Femur (tissue), 1 donor: Measurements from ENCODE around the gene CRYZL1.

ENCODE experiments used
- DNase-seq: peaks from one replicate; pipeline ENCODE4 v3.0.0-alpha.2; 2017

Gene CRYZL1

DNA sequence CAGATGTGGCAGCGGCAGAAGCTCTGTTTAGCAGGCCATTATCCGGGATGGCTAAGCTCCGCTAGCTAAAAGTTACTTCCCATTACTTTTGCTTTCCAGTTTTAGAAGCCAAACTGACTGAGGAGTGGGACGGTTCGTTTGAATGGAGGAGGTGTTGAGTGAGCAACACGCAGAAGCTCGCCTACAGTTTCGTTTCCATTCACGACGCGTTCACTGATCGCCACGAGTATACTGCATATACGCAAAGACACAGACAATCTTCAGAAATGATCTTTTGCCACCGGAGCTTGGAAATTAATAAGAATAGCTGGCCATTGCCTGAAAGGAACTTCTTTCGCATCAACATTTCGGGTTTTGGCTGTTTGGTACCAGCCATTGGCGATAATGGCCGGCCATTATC lies 84.1 kb downstream of the CRYZL1 start:
- DNase-seq, result no peak

DNA sequence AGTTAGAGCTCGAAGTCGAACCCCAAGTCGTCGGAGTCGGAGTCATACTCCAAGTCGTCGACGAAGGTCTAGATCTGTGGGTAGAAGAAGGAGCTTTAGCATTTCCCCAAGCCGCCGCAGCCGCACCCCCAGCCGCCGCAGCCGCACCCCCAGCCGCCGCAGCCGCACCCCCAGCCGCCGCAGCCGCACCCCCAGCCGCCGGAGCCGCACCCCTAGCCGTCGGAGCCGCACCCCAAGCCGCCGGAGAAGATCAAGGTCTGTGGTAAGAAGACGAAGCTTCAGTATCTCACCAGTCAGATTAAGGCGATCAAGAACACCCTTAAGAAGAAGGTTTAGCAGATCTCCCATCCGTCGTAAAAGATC lies 86.6 kb downstream of the CRYZL1 start:
- no peak for DNase-seq

DNA sequence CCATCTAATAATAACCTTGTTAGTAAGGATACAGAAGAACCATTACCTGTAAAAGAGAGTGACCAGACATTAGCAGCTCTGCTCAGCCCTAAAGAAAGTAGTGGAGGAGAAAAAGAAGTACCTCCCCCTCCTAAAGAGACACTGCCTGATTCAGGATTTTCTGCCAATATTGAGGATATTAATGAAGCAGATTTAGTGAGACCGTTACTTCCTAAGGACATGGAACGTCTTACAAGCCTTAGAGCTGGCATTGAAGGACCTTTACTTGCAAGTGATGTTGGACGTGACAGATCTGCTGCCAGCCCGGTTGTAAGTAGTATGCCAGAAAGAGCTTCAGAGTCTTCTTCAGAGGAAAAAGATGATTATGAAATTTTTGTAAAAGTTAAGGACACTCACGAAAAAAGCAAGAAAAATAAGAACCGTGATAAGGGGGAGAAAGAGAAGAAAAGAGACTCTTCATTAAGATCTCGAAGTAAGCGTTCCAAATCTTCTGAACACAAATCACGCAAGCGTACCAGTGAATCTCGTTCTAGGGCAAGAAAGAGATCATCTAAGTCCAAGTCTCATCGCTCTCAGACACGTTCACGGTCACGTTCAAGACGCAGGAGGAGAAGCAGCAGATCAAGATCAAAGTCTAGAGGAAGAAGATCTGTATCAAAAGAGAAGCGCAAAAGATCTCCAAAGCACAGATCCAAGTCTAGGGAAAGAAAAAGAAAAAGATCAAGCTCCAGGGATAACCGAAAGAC lies 87.1 kb downstream of the CRYZL1 start:
- DNase-seq, result no peak

DNA sequence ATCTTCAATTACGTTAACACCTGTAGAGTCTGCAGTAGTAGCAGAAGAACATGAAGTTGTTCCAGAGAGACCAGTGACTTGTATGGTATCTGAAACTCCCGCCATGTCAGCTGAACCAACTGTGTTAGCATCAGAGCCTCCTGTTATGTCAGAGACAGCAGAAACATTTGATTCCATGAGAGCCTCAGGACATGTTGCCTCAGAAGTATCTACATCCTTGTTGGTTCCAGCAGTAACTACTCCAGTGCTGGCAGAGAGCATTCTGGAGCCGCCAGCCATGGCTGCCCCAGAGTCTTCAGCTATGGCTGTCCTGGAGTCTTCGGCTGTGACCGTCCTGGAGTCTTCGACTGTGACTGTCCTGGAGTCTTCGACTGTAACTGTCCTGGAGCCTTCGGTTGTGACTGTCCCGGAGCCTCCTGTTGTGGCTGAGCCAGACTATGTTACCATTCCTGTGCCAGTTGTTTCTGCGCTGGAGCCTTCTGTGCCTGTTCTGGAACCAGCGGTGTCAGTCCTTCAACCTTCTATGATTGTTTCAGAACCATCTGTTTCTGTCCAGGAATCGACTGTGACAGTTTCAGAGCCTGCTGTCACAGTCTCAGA lies 88.4 kb downstream of the CRYZL1 start:
- no peak for DNase-seq

DNA sequence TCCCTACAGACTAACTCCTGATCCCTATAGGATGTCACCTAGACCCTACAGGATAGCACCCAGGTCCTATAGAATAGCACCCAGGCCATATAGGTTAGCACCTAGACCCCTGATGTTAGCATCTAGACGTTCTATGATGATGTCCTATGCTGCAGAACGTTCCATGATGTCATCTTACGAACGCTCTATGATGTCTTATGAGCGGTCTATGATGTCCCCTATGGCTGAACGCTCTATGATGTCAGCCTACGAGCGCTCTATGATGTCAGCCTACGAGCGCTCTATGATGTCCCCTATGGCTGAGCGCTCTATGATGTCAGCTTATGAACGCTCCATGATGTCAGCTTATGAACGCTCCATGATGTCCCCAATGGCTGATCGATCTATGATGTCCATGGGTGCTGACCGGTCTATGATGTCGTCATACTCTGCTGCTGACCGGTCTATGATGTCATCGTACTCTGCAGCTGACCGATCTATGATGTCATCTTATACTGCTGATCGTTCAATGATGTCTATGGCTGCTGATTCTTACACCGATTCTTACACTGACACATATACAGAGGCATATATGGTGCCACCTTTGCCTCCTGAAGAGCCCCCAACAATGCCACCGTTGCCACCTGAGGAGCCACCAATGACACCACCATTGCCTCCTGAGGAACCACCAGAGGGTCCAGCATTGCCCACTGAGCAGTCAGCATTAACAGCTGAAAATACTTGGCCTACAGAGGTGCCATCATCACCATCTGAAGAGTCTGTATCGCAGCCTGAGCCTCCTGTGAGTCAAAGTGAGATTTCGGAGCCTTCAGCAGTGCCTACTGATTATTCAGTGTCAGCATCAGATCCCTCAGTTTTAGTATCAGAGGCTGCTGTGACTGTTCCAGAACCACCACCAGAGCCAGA lies 89.2 kb downstream of the CRYZL1 start:
- no peak for DNase-seq

DNA sequence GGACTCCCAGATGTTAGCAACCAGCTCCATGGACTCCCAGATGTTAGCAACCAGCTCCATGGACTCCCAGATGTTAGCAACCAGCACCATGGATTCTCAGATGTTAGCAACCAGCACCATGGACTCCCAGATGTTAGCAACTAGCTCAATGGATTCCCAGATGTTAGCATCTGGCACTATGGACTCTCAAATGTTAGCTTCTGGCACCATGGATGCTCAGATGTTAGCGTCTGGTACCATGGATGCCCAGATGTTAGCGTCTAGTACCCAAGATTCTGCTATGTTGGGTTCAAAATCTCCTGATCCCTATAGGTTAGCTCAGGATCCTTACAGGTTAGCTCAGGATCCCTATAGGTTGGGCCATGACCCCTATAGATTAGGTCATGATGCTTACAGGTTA lies 89.9 kb downstream of the CRYZL1 start:
- DNase-seq, result no peak

DNA sequence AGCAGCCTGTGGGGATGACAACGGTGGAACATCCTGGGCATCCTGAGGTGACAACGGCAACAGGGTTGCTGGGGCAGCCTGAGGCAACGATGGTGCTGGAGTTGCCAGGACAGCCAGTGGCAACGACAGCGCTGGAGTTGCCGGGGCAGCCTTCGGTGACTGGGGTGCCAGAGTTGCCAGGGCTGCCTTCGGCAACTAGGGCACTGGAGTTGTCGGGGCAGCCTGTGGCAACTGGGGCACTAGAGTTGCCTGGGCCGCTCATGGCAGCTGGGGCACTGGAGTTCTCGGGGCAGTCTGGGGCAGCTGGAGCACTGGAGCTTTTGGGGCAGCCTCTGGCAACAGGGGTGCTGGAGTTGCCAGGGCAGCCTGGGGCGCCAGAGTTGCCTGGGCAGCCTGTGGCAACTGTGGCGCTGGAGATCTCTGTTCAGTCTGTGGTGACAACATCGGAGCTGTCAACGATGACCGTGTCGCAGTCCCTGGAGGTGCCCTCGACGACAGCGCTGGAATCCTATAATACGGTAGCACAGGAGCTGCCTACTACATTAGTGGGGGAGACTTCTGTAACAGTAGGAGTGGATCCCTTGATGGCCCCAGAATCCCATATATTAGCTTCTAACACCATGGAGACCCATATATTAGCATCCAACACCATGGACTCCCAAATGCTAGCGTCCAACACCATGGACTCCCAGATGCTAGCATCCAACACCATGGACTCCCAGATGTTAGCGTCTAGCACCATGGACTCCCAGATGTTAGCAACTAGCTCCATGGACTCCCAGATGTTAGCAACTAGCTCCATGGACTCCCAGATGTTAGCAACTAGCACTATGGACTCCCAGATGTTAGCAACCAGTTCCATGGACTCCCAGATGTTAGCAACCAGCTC lies 90.5 kb downstream of the CRYZL1 start:
- no peak for DNase-seq

DNA sequence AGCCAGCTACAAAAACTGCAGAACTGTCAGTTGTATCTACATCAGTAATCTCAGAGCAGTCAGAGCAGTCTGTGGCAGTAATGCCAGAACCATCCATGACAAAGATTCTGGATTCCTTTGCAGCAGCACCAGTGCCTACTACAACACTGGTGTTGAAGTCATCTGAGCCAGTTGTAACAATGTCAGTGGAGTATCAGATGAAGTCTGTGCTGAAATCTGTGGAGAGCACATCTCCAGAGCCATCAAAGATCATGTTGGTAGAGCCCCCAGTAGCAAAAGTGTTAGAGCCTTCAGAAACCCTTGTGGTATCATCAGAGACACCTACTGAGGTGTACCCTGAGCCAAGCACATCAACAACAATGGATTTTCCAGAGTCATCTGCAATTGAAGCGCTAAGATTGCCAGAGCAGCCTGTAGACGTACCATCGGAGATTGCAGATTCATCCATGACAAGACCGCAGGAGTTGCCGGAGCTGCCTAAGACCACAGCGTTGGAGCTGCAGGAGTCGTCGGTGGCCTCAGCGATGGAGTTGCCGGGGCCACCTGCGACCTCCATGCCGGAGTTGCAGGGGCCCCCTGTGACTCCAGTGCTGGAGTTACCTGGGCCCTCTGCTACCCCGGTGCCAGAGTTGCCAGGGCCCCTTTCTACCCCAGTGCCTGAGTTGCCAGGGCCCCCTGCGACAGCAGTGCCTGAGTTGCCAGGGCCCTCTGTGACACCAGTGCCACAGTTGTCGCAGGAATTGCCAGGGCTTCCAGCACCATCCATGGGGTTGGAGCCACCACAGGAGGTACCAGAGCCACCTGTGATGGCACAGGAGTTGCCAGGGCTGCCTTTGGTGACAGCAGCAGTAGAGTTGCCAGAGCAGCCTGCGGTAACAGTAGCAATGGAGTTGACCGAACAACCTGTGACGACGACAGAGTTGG lies 91.4 kb downstream of the CRYZL1 start:
- DNase-seq, result no peak

DNA sequence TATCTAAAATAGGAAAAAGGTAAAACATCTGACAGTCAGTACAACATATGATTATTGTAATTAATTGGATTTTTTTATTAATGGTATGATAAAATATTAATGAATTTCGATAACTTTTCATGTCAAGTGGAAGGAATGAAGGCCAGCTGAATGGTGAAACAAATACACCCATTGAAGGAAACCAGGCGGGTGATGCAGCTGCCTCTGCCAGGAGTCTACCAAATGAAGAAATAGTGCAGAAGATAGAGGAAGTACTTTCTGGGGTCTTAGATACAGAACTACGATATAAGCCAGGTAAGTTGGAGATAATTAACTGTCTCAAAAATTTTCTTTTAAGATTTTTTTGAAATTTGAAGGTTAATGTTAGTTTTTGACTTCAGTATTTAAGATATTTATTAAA lies 95.5 kb downstream of the CRYZL1 start:
- no peak for DNase-seq

DNA sequence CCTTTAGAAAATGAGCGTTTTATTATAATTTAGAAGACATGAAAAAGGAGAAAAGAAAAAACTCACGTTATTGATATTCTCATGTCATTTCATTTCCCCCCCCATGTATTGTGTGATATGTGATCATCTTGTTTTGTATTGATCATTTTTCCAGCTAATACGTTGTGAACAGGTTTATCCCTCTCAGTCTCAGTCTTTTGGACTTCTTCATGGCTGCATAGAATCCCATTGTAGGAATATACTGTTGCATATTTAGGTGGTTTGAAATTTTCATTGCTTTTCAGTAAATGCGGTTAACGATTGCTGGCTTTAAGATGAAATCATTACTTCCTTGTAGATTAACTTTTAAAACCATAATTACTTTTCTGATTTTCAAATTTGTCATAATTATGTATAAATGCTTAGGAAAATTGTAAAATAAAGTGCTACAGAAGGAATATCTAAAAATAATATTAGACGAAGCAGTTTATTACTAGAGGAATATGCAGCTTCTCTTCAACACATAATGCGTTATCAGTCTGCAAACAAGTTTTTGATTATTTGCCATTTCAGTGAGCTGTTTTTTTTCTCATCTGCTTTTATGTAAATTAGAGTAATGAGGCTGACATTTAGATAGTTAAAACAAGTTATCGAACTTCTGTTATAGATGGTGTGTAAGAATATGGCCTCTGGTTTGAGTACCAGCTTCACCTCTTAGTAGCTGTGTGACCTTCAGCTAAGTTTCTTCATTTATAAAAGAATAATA lies 96.9 kb downstream of the CRYZL1 start:
- DNase-seq, result no peak

DNA sequence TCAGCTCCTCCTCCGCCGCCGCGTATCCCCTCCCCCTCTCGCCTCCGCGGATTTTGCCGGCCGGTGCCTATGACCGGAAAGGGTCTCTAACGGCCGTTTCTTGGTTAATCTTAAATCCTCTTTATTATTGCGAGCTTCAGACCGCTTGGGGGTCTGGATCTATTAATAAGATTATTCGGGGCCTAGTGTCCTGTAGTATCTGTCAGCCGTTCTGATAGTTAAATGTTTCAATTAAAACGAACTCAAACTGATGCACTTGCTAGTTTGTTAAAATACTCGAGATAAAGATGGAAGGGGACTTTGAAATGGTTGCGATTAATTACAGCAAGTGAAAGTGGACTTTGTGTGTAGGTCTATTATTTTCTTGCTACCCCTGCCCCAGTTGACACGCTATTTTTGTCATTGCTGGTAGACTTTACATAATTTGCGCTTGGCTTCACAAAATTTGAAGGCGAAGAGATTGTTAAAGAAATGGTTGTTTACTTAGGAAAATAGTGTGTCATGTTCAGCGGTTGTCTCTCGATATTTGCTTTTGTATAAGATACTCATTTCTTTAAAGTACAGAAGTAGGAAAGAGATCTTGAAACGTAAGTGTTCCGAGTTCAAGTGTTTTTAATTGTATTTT lies 97.9 kb downstream of the CRYZL1 start:
- no peak for DNase-seq

DNA sequence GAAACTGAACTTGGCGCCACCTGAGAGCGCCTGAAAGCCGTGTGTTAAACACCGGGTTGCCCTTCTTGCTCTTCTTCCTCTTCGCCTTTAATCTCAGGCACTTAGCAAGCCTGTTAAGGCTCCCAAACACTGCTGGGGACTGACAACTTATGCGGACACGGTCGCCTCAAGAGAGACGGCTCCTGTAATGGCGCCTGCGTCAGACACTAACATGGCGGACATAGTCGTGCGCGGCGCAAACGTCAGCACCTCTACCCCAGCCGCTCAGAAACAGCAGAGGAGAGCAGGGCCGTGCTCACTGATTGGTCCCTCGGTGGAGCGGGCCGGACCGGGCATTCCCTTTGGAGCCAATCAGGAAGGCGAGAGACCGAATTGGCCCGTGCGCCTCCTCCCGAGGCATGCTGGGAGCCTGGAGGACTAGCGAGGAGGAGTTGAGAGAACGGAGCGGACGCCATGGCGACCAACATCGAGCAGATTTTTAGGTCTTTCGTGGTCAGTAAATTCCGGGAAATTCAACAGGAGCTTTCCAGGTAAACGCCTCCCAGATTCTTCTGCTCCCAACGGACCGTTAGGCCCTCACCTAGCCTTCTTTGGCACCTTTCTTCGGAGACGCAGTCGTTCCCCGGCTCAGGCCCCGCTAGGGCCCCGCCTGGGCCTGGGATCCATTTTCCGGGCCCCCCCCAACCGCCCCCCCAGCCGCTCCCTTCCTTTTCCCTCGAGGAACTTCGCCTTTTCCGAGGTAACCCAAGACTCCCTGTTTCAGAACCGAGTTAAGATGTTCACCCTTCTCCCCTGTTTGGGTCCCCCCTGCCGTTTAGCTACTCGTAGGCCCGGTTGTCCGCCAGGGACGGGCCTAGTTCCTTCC lies 98.7 kb downstream of the CRYZL1 start, which contains the start of gene SON:
Gene SON, plus strand, starts transcription at position 399 of the 865 bp plus-strand sequence. Its CDS starts 55 bp downstream, at position 454.
- DNase-seq, result peak; percentile 100

DNA sequence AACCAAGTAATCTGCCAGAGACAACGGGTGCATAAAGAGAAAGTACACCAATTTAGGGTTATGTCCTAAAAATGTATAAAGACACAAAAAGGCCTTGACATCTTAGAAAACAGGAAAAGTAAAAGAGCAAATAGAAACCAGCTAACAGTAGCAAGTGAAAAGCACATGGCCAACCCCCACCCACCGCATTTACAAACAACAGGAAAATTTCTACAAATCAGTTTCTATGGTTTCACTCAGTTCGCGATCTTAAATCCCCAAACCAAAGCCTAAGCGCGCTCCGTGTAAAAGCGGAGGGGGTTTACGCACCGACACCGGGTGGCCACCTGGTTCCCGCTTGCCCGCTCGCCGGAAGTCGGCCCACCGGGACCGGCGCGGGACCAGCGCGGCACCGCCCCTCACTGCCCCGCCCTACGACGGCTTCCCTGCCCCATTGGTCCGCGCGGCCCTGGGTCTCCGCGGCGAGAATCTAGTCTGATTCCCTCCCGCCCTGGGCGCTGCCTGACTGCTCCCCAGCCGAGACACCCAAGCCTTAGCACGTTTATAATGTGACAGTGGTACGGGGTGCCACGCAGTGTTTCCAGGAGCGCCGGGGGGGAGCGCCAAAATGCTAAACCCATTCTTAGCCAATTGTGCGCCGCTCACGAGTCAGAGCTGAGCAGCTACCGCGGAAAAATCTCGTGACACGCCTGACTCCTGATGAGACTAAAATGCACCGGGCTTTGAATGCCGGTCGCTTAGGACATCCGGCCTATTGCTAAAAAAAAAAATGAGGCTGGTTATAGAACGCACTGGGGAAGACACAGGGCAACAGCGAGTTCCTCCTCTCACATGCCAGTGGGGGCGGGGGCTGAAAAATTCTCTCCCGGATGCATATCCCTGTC lies 99.5 kb downstream of the CRYZL1 start, which contains the start of gene GART:
Gene GART, minus strand, starts transcription at position 362 of the 884 bp plus-strand sequence. CDS start 2,802 bp downstream, outside the sequence.
- DNase-seq, result peak; percentile 91

DNA sequence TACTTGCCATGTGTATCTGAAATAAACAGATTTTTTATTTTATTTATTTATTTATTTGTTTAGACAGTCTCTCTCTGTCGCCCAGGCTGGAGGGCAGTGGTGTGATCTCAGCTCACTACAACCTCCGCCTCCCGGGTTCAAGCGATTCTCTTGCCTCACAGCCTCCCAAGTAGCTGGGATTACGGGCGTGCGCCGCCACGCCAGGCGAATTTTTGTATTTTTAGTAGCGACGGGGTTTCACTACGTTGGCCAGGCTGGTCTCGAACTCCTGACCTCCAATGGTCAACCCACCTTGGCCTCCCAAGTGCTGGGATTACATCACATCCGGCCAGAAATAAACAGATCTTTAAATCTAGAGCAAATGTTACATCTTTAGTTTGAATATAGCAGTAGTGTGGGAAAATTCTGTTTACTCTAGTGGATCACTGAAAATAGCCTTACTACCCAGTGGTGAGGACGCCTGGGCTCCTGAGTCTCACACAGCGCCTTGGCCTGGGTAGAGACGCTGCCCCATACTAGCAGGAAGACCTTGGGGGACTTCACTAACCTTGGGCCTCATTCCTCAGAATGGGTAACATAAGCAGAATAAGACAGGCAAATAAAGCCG lies 100.3 kb downstream of the CRYZL1 start:
- no peak for DNase-seq

DNA sequence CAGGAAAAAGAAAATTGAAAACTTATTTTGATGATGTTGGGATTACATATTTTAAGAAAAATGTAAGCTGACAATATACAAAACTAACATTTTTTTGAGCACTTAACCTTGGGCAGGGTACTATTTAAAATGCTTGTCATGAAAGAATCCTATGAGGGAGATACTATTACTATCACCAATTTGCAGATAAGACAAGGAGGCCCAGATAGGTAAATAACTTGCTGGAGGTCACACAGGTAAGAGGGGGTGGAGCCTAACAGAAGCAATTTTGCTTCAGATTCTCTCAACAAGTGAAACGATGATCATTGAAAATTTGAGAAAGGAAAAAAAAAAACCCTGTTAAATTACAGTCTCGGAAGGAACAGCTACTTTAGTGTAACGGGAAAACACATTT lies 100.8 kb downstream of the CRYZL1 start:
- DNase-seq, result no peak

DNA sequence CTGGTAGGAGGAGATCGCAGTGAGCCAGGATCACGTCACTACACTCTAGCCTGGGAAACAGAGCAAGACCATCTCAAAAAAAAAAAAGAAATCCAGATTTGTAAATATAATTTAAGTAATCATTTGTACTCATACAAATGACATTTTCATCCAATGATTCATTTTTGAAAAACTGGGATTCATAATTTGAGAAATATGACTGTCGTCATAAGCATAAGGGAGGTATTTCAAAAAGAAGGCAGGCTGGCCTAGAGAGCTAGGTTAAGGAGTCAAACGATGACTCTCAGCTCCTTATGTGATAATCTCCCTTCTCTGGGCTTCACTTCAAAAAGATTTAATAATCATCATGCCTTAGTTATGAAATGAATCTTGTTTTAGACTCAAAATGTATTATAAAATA lies 101.9 kb downstream of the CRYZL1 start:
- no peak for DNase-seq
